ENCODE results near the gene ALDH8A1. TPM values are rescaled to one million over a fixed set of nuclear protein-coding genes. Genes with fewer than 3 reads are reported as not detected.

Gene ALDH8A1
- total and polyA plus RNA-seq, 2 of the 8 experiments (the other 6 are each of a cell fraction or from before 2014, with no cell fraction given), result 0.08 to 0.28 TPM

DNA sequence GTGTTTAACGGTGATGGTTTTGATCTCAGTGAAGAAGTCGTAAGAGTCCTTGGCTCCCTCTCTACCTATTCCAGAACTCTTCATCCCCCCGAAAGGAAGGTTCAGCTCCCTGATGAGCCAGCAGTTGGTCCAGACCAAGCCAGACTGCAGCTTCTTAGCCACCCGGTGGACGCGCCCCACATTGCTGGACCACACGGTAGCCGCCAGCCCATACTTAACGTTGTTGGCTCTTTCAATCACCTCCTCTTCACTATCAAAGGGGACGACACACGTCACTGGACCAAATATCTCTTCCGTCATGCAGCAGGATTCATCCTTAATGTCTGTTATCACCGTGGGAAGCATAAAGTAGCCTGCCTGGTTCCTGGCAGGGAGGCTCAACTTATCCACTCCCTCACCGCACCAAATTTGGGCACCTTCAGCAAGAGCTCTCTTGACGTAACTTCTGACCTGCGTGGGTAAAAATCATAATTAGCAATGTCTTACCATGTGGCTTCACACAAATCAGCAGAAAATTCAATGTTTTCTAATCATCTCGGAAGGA is 31.4 kb downstream of the ALDH8A1 start:
- Histone ChIP-seq H2BK20ac (ENCODE audit: low read length) (no peak overlapping the region), H2AK5ac (ENCODE audit: low read depth, low read length) (no peak overlapping the region), H4K91ac (replicated peaks; ENCODE audit: insufficient read length, low read length) (no peak overlapping the region), H2BK12ac (ENCODE audit: low read depth, low read length) (no peak overlapping the region), H3K23ac (ENCODE audit: insufficient read length) (no peak overlapping the region), H2BK15ac (ENCODE audit: low read length) (no peak overlapping the region), H2BK5ac (ENCODE audit: low read depth, low read length) (no peak overlapping the region), H3K27ac (ENCODE audit: low read depth, low read length) (no peak overlapping the region), H2AFZ (ENCODE audit: low read length) (peak overlapping the region; percentile 42; the same call in 1 of the 2 replicates), H3K4me1 (replicated peaks in 1 of 4; ENCODE audit: control insufficient read depth in 3 of 4, insufficient read depth in 4 of 4, low read length in 3 of 4) (no peaks in the 10 kb centered on the region; a peak in 1 of 7 replicates), H3K4me2 (ENCODE audit: insufficient read depth in 1 of 2, low read depth in 2 of 2, low read length in 2 of 2) (no peak overlapping the region), H3K56ac (replicated peaks; ENCODE audit: insufficient read length, low read depth, low read length) (no peak overlapping the region), H3K4ac (replicated peaks; ENCODE audit: insufficient read length, low read depth, low read length) (no peak overlapping the region), H4K20me1 (replicated peaks in 1 of 2; ENCODE audit: control insufficient read depth in 1 of 2, insufficient read depth in 2 of 2, low read length in 2 of 2) (no peaks in the 10 kb centered on the region), H3K23me2 (ENCODE audit: low read depth, low read length) (no peaks in the 10 kb centered on the region), H3K36me3 (ENCODE audit: control insufficient read depth in 2 of 4, insufficient read depth in 4 of 4, low read length in 3 of 4) (no peaks in the 10 kb centered on the region), H3K4me3 (ENCODE audit: extremely low read depth in 1 of 4, insufficient read depth in 2 of 4, low read depth in 3 of 4, low read length in 4 of 4) (no peak overlapping the region), H3K18ac (ENCODE audit: extremely low read depth, low read length) (no peak overlapping the region), H4K5ac (ENCODE audit: insufficient read length, low read depth, low read length) (no peak overlapping the region), H2BK120ac (replicated peaks; ENCODE audit: low read depth, low read length) (no peak overlapping the region), H4K8ac (ENCODE audit: extremely low read depth, insufficient read depth, low read length) (no peak overlapping the region), H3K27me3 (replicated peaks in 1 of 4; ENCODE audit: control insufficient read depth in 3 of 4, extremely low read depth in 1 of 4, insufficient read depth in 3 of 4, low read length in 3 of 4) (no peaks in the 10 kb centered on the region), H3K9ac (replicated peaks in 1 of 4; ENCODE audit: extremely low read depth in 1 of 4, low read depth in 3 of 4, low read length in 3 of 4) (no peak overlapping the region), H3K9me3 (ENCODE audit: insufficient read depth in 2 of 2, low read depth in 1 of 2, low read length in 1 of 2) (no peaks in the 10 kb centered on the region), H3K79me2 (ENCODE audit: control insufficient read depth in 1 of 2, insufficient read depth in 2 of 2, low read length in 2 of 2) (no peaks in the 10 kb centered on the region), H3K79me1 (ENCODE audit: low read depth, low read length) (no peaks in the 10 kb centered on the region), H3K14ac (ENCODE audit: insufficient read length) (no peak overlapping the region)
- POLR2A ChIA-PET (ENCODE audit: partially characterized antibody), result interaction anchor here (0.6 kb wide), 1 partner anchor 109 kb away, joined by 3 read pairs; no protein-coding TSS in a partner anchor
- CTCF ChIA-PET (ENCODE audit: partially characterized antibody), result interaction anchor here (1.0 to 2.5 kb wide), 11 partner anchors 9 to 794 kb away, joined by 3 to 28 read pairs (median 4); no protein-coding TSS in a partner anchor
- no peak for FAIRE-seq
- WGBS, 2 experiments (ENCODE audit: extremely low coverage in 1 of 2, insufficient coverage in 1 of 2, insufficient read length in 1 of 2, insufficient replicate concordance in 2 of 2, low coverage in 1 of 2, low lambda C conversion rate in 2 of 2, missing lambda C conversion rate in 1 of 2), result 90% methylated on average over 17 of the region's 17 CpGs; no CpG with 5 or more reads in 1 of the 2 experiments
- no peak for DNase-seq (ENCODE audit: low read depth in 1 of 2, low spot score in 2 of 2)
- TF ChIP-seq KDM5A (IDR thresholded peaks at IDR 0.05; ENCODE audit: low read length), result no peak
- TF ChIP-seq CTBP2 (IDR thresholded peaks at IDR 0.05; ENCODE audit: borderline replicate concordance, insufficient read depth, insufficient read length, low read length), result no peak
- TF ChIP-seq RBBP5 (IDR thresholded peaks at IDR 0.05; ENCODE audit: borderline replicate concordance, low read depth, low read length), result no peak
- no peak for TF ChIP-seq SIRT6 (IDR thresholded peaks at IDR 0.05; ENCODE audit: low read length)
- TF ChIP-seq, protein P1, sequence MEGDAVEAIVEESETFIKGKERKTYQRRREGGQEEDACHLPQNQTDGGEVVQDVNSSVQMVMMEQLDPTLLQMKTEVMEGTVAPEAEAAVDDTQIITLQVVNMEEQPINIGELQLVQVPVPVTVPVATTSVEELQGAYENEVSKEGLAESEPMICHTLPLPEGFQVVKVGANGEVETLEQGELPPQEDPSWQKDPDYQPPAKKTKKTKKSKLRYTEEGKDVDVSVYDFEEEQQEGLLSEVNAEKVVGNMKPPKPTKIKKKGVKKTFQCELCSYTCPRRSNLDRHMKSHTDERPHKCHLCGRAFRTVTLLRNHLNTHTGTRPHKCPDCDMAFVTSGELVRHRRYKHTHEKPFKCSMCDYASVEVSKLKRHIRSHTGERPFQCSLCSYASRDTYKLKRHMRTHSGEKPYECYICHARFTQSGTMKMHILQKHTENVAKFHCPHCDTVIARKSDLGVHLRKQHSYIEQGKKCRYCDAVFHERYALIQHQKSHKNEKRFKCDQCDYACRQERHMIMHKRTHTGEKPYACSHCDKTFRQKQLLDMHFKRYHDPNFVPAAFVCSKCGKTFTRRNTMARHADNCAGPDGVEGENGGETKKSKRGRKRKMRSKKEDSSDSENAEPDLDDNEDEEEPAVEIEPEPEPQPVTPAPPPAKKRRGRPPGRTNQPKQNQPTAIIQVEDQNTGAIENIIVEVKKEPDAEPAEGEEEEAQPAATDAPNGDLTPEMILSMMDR (IDR thresholded peaks at IDR 0.05; ENCODE audit: control extremely low read depth in 1 of 3, insufficient read depth in 1 of 3, low read depth in 1 of 3, low read length in 3 of 3), result peak; percentile 23 to 54 (median 52)
- no peak for TF ChIP-seq SP4 (IDR thresholded peaks at IDR 0.05; ENCODE audit: low read length)
- no peak for TF ChIP-seq CBX5 (IDR thresholded peaks at IDR 0.05; ENCODE audit: low read depth, low read length)
- TF ChIP-seq RAD21 (IDR thresholded peaks at IDR 0.05 in 1 of 2, conservative IDR thresholded peaks at IDR 0.05 in 1 of 2; ENCODE audit: low read depth in 2 of 2, low read length in 2 of 2), result peak in 1 of 2 experiments; percentile 35; a peak in 2 of 4 replicates
- TF ChIP-seq SUZ12 (IDR thresholded peaks at IDR 0.05; ENCODE audit: low read length), result no peak
- no peak for TF ChIP-seq TAF7 (optimal IDR thresholded peaks at IDR 0.05; ENCODE audit: borderline replicate concordance, low read depth, low read length)
